Fibroblast of lung (primary cell): Measurements from ENCODE around the gene IGDCC3. TPM values are rescaled to one million over a fixed set of nuclear protein-coding genes. Genes with fewer than 3 reads are reported as not detected.

Experiments
- DNase-seq, 2 donors: peaks; one replicate each; pipeline versions ENCODE4 v3.0.0 to v3.0.0-alpha.2; 2010; ENCODE audit warnings: low read depth in 2 of 2
- H2AFZ ChIP-seq: 2 replicates; pipeline ENCODE4 v1.5.1; 2012; ENCODE audit warnings: low read length, control low read depth, inconsistent platforms
- H3K27ac ChIP-seq: 2 replicates; pipeline ENCODE4 v1.5.1; 2011; ENCODE audit warnings: low read length, control low read depth; ENCODE audit not compliant: insufficient read depth
- H3K27me3 ChIP-seq: 2 replicates; pipeline ENCODE4 v1.5.1; 2011; ENCODE audit warnings: mild to moderate bottlenecking, low read length; ENCODE audit not compliant: control insufficient read depth, insufficient read depth
- H3K36me3 ChIP-seq: 2 replicates; pipeline ENCODE4 v1.5.1; 2011; ENCODE audit warnings: low read length; ENCODE audit not compliant: control insufficient read depth, insufficient read depth
- H3K4me1 ChIP-seq: 2 replicates; pipeline ENCODE4 v1.5.1; 2011; ENCODE audit warnings: low read length; ENCODE audit not compliant: control insufficient read depth, insufficient read depth; ENCODE audit errors: extremely low read depth
- H3K4me2 ChIP-seq: 2 replicates; pipeline ENCODE4 v1.5.1; 2011; ENCODE audit warnings: low read length, control low read depth; ENCODE audit not compliant: insufficient read depth; ENCODE audit errors: extremely low read depth
- H3K4me3 ChIP-seq, 4 experiments: fragments of 200-600 bp in 1 of 4; sonication (generic) in 1 of 4; replicated peaks in 1 of 4; 2 replicates each; pipeline ENCODE4 v1.5.1; 2011 to 2016; ENCODE audit warnings: low read length in 4 of 4, low read depth in 3 of 4, mild to moderate bottlenecking in 3 of 4, control low read depth in 2 of 4, inconsistent platforms in 1 of 4, mixed read lengths in 1 of 4; ENCODE audit not compliant: insufficient read depth in 1 of 4; ENCODE audit errors: control extremely low read depth in 1 of 4
- H3K79me2 ChIP-seq: 2 replicates; pipeline ENCODE4 v1.5.1; 2012; ENCODE audit warnings: mild to moderate bottlenecking, low read length, inconsistent platforms; ENCODE audit not compliant: control insufficient read depth, insufficient read depth
- H3K9ac ChIP-seq: 2 replicates; pipeline ENCODE4 v1.5.1; 2011; ENCODE audit warnings: mild to moderate bottlenecking, low read length, control low read depth; ENCODE audit not compliant: insufficient read depth
- H3K9me3 ChIP-seq: 2 replicates; pipeline ENCODE4 v1.5.1; 2012; ENCODE audit warnings: low read depth, low read length; ENCODE audit not compliant: control insufficient read depth, insufficient read depth
- H4K20me1 ChIP-seq: 2 replicates; pipeline ENCODE4 v1.5.1; 2011; ENCODE audit warnings: low read length; ENCODE audit not compliant: control insufficient read depth, insufficient read depth; ENCODE audit errors: extremely low read depth
- CTCF ChIP-seq, 2 donors: IDR thresholded peaks in 1 of 2; conservative IDR thresholded peaks in 1 of 2; 1 replicate in 1 of 2; 2 replicates in 1 of 2; pipeline ENCODE4 v1.5.1; 2011 to 2012; ENCODE audit warnings: low read length in 2 of 2, control low read depth in 1 of 2, inconsistent platforms in 1 of 2, low read depth in 1 of 2, mild to moderate bottlenecking in 1 of 2
- EZH2 ChIP-seq: IDR thresholded peaks from 2 replicates; pipeline ENCODE4 v1.5.1; 2012; ENCODE audit warnings: low read length, control low read depth, mild to moderate bottlenecking; ENCODE audit errors: missing control alignments
- polyA plus RNA-seq, 2 donors: library from polyadenylated mRNA; depleted of rRNA in 1 of 2; stranded (reverse) in 1 of 2; unstranded in 1 of 2; fragments of >200 nt; gene quantifications; 2 replicates each; pipeline ENCODE4 v1.2.1, GENCODE V29; 2011 to 2012; ENCODE audit warnings: missing spikeins in 1 of 2
- total RNA-seq: library from RNA; depleted of rRNA; stranded (reverse); fragments of >200 nt; gene quantifications from 2 replicates; pipeline ENCODE4 v1.2.1, GENCODE V29; 2014

Gene IGDCC3
- total and polyA plus RNA-seq, 2 donors (not counting 1 experiment from before 2014, with no cell fraction given): 0.15 TPM; not detected in 1

GRCh38 chr15:65306551-65306950 lies 71.3 kb downstream of the IGDCC3 start:
- H3K4me3 ChIP-seq: no peak overlapping the region
- H3K9ac ChIP-seq: no peak overlapping the region
- no peak overlapping the region for H3K27ac ChIP-seq
- no peaks in the 10 kb centered on the region for H3K79me2 ChIP-seq
- H3K4me1 ChIP-seq: no peaks in the 10 kb centered on the region
- DNase-seq: no peak
- H4K20me1 ChIP-seq: no peaks in the 10 kb centered on the region
- H3K4me2 ChIP-seq: no peak overlapping the region
- TF ChIP-seq EZH2: no peak
- no peak for TF ChIP-seq CTCF (conservative IDR thresholded peaks at IDR 0.05 in 1 of 2, IDR thresholded peaks at IDR 0.05 in 1 of 2; ENCODE audit: low read depth in 1 of 2, low read length in 2 of 2)
- H3K36me3 ChIP-seq: no peaks in the 10 kb centered on the region
- H3K27me3 ChIP-seq: no peaks in the 10 kb centered on the region
- H3K9me3 ChIP-seq: no peaks in the 10 kb centered on the region
- no peak overlapping the region for H2AFZ ChIP-seq

GRCh38 chr15:65305776-65306175 lies 72.0 kb downstream of the IGDCC3 start:
- Histone ChIP-seq H3K4me3 (no peak overlapping the region), H3K27ac (no peak overlapping the region), H3K27me3 (no peaks in the 10 kb centered on the region), H3K9ac (no peak overlapping the region), H3K9me3 (no peaks in the 10 kb centered on the region), H3K4me2 (no peak overlapping the region), H4K20me1 (no peaks in the 10 kb centered on the region), H3K36me3 (no peaks in the 10 kb centered on the region), H2AFZ (no peak overlapping the region), H3K79me2 (no peaks in the 10 kb centered on the region), H3K4me1 (no peaks in the 10 kb centered on the region)
- TF ChIP-seq CTCF (conservative IDR thresholded peaks at IDR 0.05 in 1 of 2, IDR thresholded peaks at IDR 0.05 in 1 of 2; ENCODE audit: low read depth in 1 of 2, low read length in 2 of 2): no peak
- no peak for TF ChIP-seq EZH2
- no peak for DNase-seq

DNA sequence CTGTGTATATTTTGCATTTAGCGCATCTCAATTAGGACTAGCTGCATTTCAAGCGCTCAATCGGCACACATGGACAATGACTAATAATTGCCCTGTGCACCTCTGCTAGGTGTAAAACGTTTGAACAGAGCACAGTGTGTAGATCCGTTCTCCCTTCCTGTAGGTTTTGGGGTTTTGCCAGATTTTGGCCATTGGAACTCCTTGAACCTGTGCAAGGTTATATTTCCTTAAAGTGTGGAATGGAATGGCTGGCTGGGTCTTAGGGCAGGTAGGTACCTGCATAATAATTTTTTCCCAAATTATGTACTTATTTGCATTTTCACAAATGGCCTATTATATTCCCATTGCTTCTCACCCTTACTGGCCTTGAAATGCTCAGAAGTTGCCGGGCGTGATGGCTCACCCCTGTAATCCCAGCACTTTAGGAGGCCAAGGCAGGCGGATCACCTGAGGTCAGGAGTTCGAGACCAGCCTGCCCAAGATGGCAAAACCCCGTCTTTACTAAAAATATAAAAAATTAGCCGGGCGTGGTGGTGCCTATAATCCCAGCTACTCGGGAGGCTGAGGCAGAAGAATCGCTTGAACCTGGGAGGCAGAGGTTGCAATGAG lies 72.5 kb downstream of the IGDCC3 start:
- no peaks in the 10 kb centered on the region for H3K9me3 ChIP-seq

More for the DNA sequence above, 72.5 kb downstream of the IGDCC3 start:
- TF ChIP-seq CTCF (conservative IDR thresholded peaks at IDR 0.05 in 1 of 2, IDR thresholded peaks at IDR 0.05 in 1 of 2; ENCODE audit: low read depth in 1 of 2, low read length in 2 of 2) (no peak), EZH2 (no peak)
- H3K4me1 ChIP-seq: no peaks in the 10 kb centered on the region
- no peaks in the 10 kb centered on the region for H3K36me3 ChIP-seq
- H2AFZ ChIP-seq: no peak overlapping the region
- no peaks in the 10 kb centered on the region for H3K79me2 ChIP-seq
- no peak overlapping the region for H3K9ac ChIP-seq
- peak overlapping the region in 1 of 4 experiments; percentile 16 for H3K4me3 ChIP-seq
- no peak for DNase-seq
- H3K4me2 ChIP-seq: no peak overlapping the region
- no peaks in the 10 kb centered on the region for H3K27me3 ChIP-seq
- no peaks in the 10 kb centered on the region for H4K20me1 ChIP-seq
- H3K27ac ChIP-seq: no peak overlapping the region
